CD4-positive, alpha-beta memory T cell (primary cell): Measurements from ENCODE around the gene ZNF653. TPM values are rescaled to one million over a fixed set of nuclear protein-coding genes. Genes with fewer than 3 reads are reported as not detected.
A peak's percentile ranks its signal among the peaks of the same experiment; 100 is the strongest.
"Not testable (repeated sequence)": the region's sequence is repeated elsewhere in the genome, so short reads cannot be mapped to it uniquely, and the experiment has no call there.

Source experiments
- CTCF ChIA-PET: fragments of 350-600 bp; sonication (Branson Sonifier 250); formaldehyde crosslinking; loops from one replicate; lab custom pipeline; 2021; ENCODE audit warnings: inconsistent platforms; ENCODE audit not compliant: partially characterized antibody; lab: Charles Lee
- POLR2A ChIA-PET: fragments of 350-600 bp; sonication (Branson Sonifier 250); formaldehyde crosslinking; loops from one replicate; lab custom pipeline; 2021; ENCODE audit not compliant: partially characterized antibody; lab: Charles Lee
- DNase-seq, 5 donors: peaks; one replicate each; pipeline versions ENCODE4 v3.0.0 to v3.0.0-alpha.2; 2020 to 2022; ENCODE audit warnings: mixed read lengths in 1 of 5
- H3K27ac ChIP-seq: one replicate; pipeline ENCODE4 v1.7.0; 2013; ENCODE audit warnings: low read depth, low read length
- H3K27me3 ChIP-seq: 2 replicates; pipeline ENCODE4 v1.7.0; 2013; ENCODE audit warnings: mild to moderate bottlenecking, low read length, moderate library complexity; ENCODE audit not compliant: insufficient read depth
- H3K36me3 ChIP-seq: 2 replicates; pipeline ENCODE4 v1.7.0; 2013; ENCODE audit warnings: mild to moderate bottlenecking, low read length, moderate library complexity; ENCODE audit not compliant: insufficient read depth
- H3K4me1 ChIP-seq: 2 replicates; pipeline ENCODE4 v1.7.0; 2013; ENCODE audit warnings: mild to moderate bottlenecking, low read length, moderate library complexity; ENCODE audit not compliant: insufficient read depth
- H3K4me3 ChIP-seq, 2 donors: one replicate each; pipeline ENCODE4 v1.7.0; 2013; ENCODE audit warnings: low read length in 2 of 2, mild to moderate bottlenecking in 1 of 2
- H3K9me3 ChIP-seq, 2 donors: one replicate each; pipeline ENCODE4 v1.7.0; 2013; ENCODE audit warnings: low read length in 2 of 2, control low read depth in 1 of 2; ENCODE audit not compliant: control insufficient read depth in 1 of 2
- H3K27ac Mint-ChIP-seq, 7 donors: one replicate each; pipeline ENCODE4 v1.8.0; 2020 to 2021; ENCODE audit warnings: mixed read lengths in 7 of 7, mild to moderate bottlenecking in 6 of 7, inconsistent platforms in 3 of 7, moderate library complexity in 3 of 7
- H3K27me3 Mint-ChIP-seq, 2 donors: one replicate each; pipeline ENCODE4 v1.8.0; 2020 to 2021; ENCODE audit warnings: mixed read lengths in 2 of 2
- H3K36me3 Mint-ChIP-seq, 2 donors: one replicate each; pipeline ENCODE4 v1.8.0; 2020 to 2021; ENCODE audit warnings: mixed read lengths in 2 of 2, inconsistent platforms in 1 of 2, mild to moderate bottlenecking in 1 of 2
- H3K4me1 Mint-ChIP-seq, 4 donors: one replicate each; pipeline ENCODE4 v1.8.0; 2020 to 2021; ENCODE audit warnings: mixed read lengths in 4 of 4, mild to moderate bottlenecking in 1 of 4
- H3K4me3 Mint-ChIP-seq, 8 donors: one replicate each; pipeline ENCODE4 v1.8.0; 2020 to 2021; ENCODE audit warnings: mixed read lengths in 8 of 8, mild to moderate bottlenecking in 7 of 8, moderate library complexity in 6 of 8, inconsistent platforms in 3 of 8
- H3K9me3 Mint-ChIP-seq, 8 donors: one replicate each; pipeline ENCODE4 v1.8.0; 2020 to 2021; ENCODE audit warnings: mixed read lengths in 8 of 8, mild to moderate bottlenecking in 5 of 8, inconsistent platforms in 3 of 8, moderate library complexity in 1 of 8
- intact Hi-C: fragments of 100-400 bp; cut with micrococcal nuclease; formaldehyde crosslinking; loops from one replicate; pipeline ENCODE4 v1.15.1; 2023
- polyA plus RNA-seq, 2 donors: library from polyadenylated mRNA; unstranded; fragments of 300-500 nt; fragmentation: Illumina TruSeq; gene quantifications; one replicate each; pipeline ENCODE4 v1.2.3, GENCODE V29; 2021
- total RNA-seq, 2 experiments: library from RNA; stranded (reverse); gene quantifications; one replicate each; pipeline ENCODE4 v1.2.3, GENCODE V29; 2021

ZNF653 gene
- total and polyA plus RNA-seq, 4 experiments from 2014 or later = 2.0 to 24.7 (median 13.5) TPM

- H3K4me1 Mint-ChIP-seq = peaks cover 0 to 4% (median 2%) of the 10 kb centered on the region in 4 donors
- CTCF ChIA-PET = interaction anchor here (0.6 to 0.7 kb wide), 2 partner anchors 21 to 157 kb away, joined by 3 read pairs; no protein-coding TSS in a partner anchor
- no peaks in the 10 kb centered on the region for H3K36me3 Mint-ChIP-seq
- POLR2A ChIA-PET = no interaction called here
- H3K36me3 ChIP-seq = no peaks in the 10 kb centered on the region
- H3K9me3 ChIP-seq = no peaks in the 10 kb centered on the region
- no peak overlapping the region for H3K4me3 ChIP-seq
- intact Hi-C loops = no loop called here
- H3K9me3 Mint-ChIP-seq = no peaks in the 10 kb centered on the region
- H3K27me3 ChIP-seq = no peaks in the 10 kb centered on the region
- no peaks in the 10 kb centered on the region for H3K4me1 ChIP-seq
- H3K27ac Mint-ChIP-seq = no peak overlapping the region
- H3K4me3 Mint-ChIP-seq = no peak overlapping the region
- H3K27me3 Mint-ChIP-seq = peaks cover 10 to 13% of the 10 kb centered on the region in 2 donors
- no peak overlapping the region for H3K27ac ChIP-seq
- DNase-seq = no peak
Observed at GRCh38 chr19:11461453-11461852, 44.2 kb downstream of the ZNF653 start.

GRCh38 chr19:11460207-11460606, 45.4 kb downstream of the ZNF653 start:
- Mint-ChIP-seq H3K4me1 (peaks cover 0 to 4% (median 2%) of the 10 kb centered on the region in 4 donors), H3K27me3 (peaks cover 9 to 13% of the 10 kb centered on the region in 2 donors), H3K36me3 (no peaks in the 10 kb centered on the region), H3K27ac (no peak overlapping the region), H3K9me3 (no peaks in the 10 kb centered on the region), H3K4me3 (no peak overlapping the region)
- ChIA-PET CTCF (interaction anchor here (1.3 kb wide), 1 partner anchor 23 kb away, joined by 4 read pairs; no protein-coding TSS in a partner anchor), POLR2A (no interaction called here)
- Histone ChIP-seq H3K27me3 (no peaks in the 10 kb centered on the region), H3K4me3 (no peak overlapping the region), H3K9me3 (no peaks in the 10 kb centered on the region), H3K4me1 (no peaks in the 10 kb centered on the region), H3K36me3 (no peaks in the 10 kb centered on the region), H3K27ac (no peak overlapping the region)
- DNase-seq = no peak
- intact Hi-C loops = no loop called here

- H3K4me1 ChIP-seq, intact Hi-C loops, DNase-seq, H3K36me3 Mint-ChIP-seq, H3K9me3 Mint-ChIP-seq, H3K27me3 ChIP-seq, H3K27ac ChIP-seq, H3K27ac Mint-ChIP-seq, H3K36me3 ChIP-seq, H3K4me1 Mint-ChIP-seq, H3K4me3 Mint-ChIP-seq, H3K4me3 ChIP-seq, H3K9me3 ChIP-seq: not testable (repeated sequence)
- POLR2A ChIA-PET = interaction anchor here (0.6 kb wide), 1 partner anchor 10 kb away, joined by 3 read pairs; no protein-coding TSS in a partner anchor
- CTCF ChIA-PET = interaction anchor here (1.3 kb wide), 1 partner anchor 24 kb away, joined by 4 read pairs; no protein-coding TSS in a partner anchor
- peaks cover 9 to 13% of the 10 kb centered on the region in 2 donors for H3K27me3 Mint-ChIP-seq
Observed at GRCh38 chr19:11458912-11459311, 46.7 kb downstream of the ZNF653 start.

GRCh38 chr19:11458236-11458900, 47.3 kb downstream of the ZNF653 start:
- H3K36me3 Mint-ChIP-seq = no peaks in the 10 kb centered on the region
- no peak overlapping the region for H3K4me3 ChIP-seq
- no peaks in the 10 kb centered on the region for H3K4me1 ChIP-seq
- peaks cover 9 to 13% of the 10 kb centered on the region in 2 donors for H3K27me3 Mint-ChIP-seq
- peaks cover 0 to 4% (median 1%) of the 10 kb centered on the region in 4 donors for H3K4me1 Mint-ChIP-seq
- ChIA-PET CTCF (no interaction called here), POLR2A (interaction anchor here (0.6 kb wide), 1 partner anchor 10 kb away, joined by 3 read pairs; no protein-coding TSS in a partner anchor)
- intact Hi-C loops = no loop called here
- H3K27ac Mint-ChIP-seq = peak overlapping the region in 2 of 7 donors; percentile 21 to 57
- no peaks in the 10 kb centered on the region for H3K27me3 ChIP-seq
- no peak overlapping the region for H3K4me3 Mint-ChIP-seq
- no peaks in the 10 kb centered on the region for H3K9me3 ChIP-seq
- no peak for DNase-seq
- no peaks in the 10 kb centered on the region for H3K36me3 ChIP-seq
- no peaks in the 10 kb centered on the region for H3K9me3 Mint-ChIP-seq
- H3K27ac ChIP-seq = no peak overlapping the region

- H3K4me1 ChIP-seq = no peaks in the 10 kb centered on the region
Observed at GRCh38 chr19:11457831-11458230, 47.8 kb downstream of the ZNF653 start.

GRCh38 chr19:11457115-11457514, 48.5 kb downstream of the ZNF653 start:
- no peaks in the 10 kb centered on the region for H3K36me3 Mint-ChIP-seq
- Histone ChIP-seq H3K4me3 (no peak overlapping the region), H3K36me3 (no peaks in the 10 kb centered on the region), H3K27me3 (no peaks in the 10 kb centered on the region), H3K9me3 (no peaks in the 10 kb centered on the region), H3K27ac (no peak overlapping the region), H3K4me1 (no peaks in the 10 kb centered on the region)
- no peak overlapping the region for H3K27ac Mint-ChIP-seq
- peaks cover 9 to 13% of the 10 kb centered on the region in 2 donors for H3K27me3 Mint-ChIP-seq
- no peaks in the 10 kb centered on the region for H3K9me3 Mint-ChIP-seq
- ChIA-PET CTCF (no interaction called here), POLR2A (no interaction called here)
- H3K4me3 Mint-ChIP-seq = no peak overlapping the region
- intact Hi-C loops = no loop called here
- no peak for DNase-seq
- peaks cover 0 to 1% (median 0%) of the 10 kb centered on the region in 4 donors for H3K4me1 Mint-ChIP-seq

More at GRCh38 chr19:11457831-11458230, 47.8 kb downstream of the ZNF653 start:
- H3K27ac Mint-ChIP-seq = no peak overlapping the region
- no peaks in the 10 kb centered on the region for H3K36me3 ChIP-seq
- intact Hi-C loops = no loop called here
- no peak overlapping the region for H3K4me3 ChIP-seq
- no peak overlapping the region for H3K4me3 Mint-ChIP-seq
- H3K27ac ChIP-seq = no peak overlapping the region
- no peaks in the 10 kb centered on the region for H3K4me1 Mint-ChIP-seq
- ChIA-PET POLR2A (no interaction called here), CTCF (no interaction called here)
- no peaks in the 10 kb centered on the region for H3K36me3 Mint-ChIP-seq
- no peaks in the 10 kb centered on the region for H3K27me3 ChIP-seq
- peaks cover 9 to 13% of the 10 kb centered on the region in 2 donors for H3K27me3 Mint-ChIP-seq
- H3K9me3 ChIP-seq = no peaks in the 10 kb centered on the region
- no peak for DNase-seq
- H3K9me3 Mint-ChIP-seq = no peaks in the 10 kb centered on the region

- intact Hi-C loops = no loop called here
- Mint-ChIP-seq H3K9me3 (no peaks in the 10 kb centered on the region), H3K27ac (no peak overlapping the region), H3K36me3 (no peaks in the 10 kb centered on the region), H3K27me3 (peaks cover 9 to 13% of the 10 kb centered on the region in 2 donors), H3K4me1 (peaks cover 0 to 1% (median 0%) of the 10 kb centered on the region in 4 donors), H3K4me3 (no peak overlapping the region)
- Histone ChIP-seq H3K27me3 (no peaks in the 10 kb centered on the region), H3K27ac (no peak overlapping the region), H3K36me3 (no peaks in the 10 kb centered on the region), H3K4me3 (no peak overlapping the region), H3K9me3 (no peaks in the 10 kb centered on the region), H3K4me1 (no peaks in the 10 kb centered on the region)
- ChIA-PET CTCF (no interaction called here), POLR2A (no interaction called here)
- DNase-seq = no peak
Observed at GRCh38 chr19:11456659-11457058, 49.0 kb downstream of the ZNF653 start.
